ENCODE measurements around the gene HOXC5.
A peak's percentile ranks its signal among the peaks of the same experiment; 100 is the strongest.

Gene HOXC5

DNA sequence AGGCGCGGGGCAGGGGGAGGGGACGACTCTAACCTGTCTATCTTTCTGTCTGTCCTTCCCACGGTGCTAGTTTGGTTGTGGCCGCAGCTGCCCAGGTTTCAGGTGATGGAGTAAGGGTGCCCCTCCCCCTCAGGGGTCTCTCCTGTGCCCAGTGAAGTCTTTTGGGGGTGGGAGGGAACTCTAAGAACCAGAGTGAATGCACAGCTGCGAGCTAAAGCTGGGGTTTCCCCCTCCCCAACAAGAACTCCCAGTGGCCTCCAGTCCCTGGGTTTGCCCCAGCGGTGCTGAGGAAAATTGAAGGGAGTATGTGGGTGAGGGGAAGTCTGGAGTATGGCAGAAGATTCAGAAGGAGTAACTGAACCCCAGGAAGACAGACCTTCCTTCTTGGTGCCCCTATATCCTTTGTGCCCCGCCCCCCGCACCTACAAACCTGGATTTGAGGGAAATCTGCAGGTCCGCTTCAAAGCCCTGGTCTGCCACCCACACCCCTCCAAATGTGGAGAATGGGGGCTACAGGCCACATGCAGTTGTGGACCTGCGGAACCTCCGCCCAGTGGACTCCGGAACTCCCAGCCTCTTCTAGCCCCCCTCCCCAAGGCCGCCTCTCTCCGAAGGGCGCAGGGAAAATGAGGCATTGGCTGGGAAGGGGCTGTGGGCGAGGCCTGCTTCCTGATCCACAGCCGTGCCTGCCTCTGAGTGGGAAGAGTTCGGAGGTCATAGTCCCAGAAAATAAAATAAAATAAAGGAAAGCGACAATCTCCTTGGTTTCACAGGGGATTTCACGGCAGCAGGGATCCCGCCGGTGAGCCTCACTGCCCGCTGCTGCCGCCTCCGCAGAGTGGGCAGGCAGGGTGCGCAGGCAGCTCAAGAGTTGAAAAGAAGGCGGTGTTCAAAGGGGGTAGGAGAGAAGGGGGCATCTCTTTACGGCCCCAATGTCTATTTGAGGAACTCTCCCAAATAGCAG lies 36.3 kb upstream of the HOXC5 start:
- DNase-seq: no peak

- DNase-seq: no peak
These were observed 35.4 kb upstream of the HOXC5 start for GRCh38 chr12:53997204-53998109.

- no peak for DNase-seq
These were observed 34.5 kb upstream of the HOXC5 start for GRCh38 chr12:53998110-53998899.

GRCh38 chr12:53998900-53999236 lies 34.0 kb upstream of the HOXC5 start:
- DNase-seq: no peak

- no peak for DNase-seq
These were observed 33.2 kb upstream of the HOXC5 start for GRCh38 chr12:53999559-54000115.

DNA sequence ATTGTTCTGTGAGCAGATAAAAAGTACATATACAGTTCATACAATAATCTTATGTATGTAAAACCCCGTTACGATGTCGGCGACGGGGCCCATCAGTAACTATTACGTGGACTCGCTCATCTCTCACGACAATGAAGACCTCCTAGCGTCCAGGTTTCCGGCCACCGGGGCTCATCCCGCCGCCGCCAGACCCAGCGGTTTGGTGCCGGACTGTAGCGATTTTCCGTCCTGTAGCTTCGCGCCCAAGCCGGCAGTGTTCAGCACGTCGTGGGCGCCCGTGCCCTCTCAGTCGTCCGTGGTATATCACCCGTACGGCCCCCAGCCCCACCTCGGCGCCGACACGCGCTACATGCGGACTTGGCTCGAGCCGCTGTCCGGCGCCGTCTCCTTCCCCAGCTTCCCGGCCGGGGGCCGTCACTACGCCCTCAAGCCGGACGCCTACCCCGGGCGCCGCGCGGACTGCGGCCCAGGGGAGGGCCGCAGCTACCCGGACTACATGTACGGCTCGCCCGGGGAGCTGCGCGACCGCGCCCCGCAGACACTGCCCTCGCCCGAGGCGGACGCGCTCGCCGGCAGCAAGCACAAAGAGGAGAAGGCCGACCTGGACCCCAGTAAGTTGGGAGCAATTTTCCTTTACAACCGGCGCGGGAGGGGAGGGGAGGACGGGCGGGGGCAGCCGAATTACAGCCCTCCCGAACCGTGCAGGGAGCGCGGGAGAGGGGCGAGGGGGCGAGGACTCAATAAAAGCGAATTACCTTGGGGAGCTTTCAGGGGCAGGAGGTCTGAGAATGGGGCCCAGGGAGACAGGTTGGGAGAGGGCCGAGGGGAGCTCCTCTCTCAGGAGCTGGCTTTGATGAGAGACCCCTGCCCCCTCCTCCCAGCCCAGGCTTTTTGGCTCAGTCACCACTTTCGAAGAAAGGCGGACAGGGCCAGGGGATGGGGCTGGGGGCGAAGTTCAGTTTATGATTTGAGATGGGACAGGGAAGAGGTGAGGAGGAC lies 32.4 kb upstream of the HOXC5 start, which contains the start of gene HOXC9:
TSS of gene HOXC9 (plus strand) at position 46 of the 999 bp plus-strand sequence. CDS start at position 74, 28 bp downstream.
- DNase-seq: peak; percentile 71

DNA sequence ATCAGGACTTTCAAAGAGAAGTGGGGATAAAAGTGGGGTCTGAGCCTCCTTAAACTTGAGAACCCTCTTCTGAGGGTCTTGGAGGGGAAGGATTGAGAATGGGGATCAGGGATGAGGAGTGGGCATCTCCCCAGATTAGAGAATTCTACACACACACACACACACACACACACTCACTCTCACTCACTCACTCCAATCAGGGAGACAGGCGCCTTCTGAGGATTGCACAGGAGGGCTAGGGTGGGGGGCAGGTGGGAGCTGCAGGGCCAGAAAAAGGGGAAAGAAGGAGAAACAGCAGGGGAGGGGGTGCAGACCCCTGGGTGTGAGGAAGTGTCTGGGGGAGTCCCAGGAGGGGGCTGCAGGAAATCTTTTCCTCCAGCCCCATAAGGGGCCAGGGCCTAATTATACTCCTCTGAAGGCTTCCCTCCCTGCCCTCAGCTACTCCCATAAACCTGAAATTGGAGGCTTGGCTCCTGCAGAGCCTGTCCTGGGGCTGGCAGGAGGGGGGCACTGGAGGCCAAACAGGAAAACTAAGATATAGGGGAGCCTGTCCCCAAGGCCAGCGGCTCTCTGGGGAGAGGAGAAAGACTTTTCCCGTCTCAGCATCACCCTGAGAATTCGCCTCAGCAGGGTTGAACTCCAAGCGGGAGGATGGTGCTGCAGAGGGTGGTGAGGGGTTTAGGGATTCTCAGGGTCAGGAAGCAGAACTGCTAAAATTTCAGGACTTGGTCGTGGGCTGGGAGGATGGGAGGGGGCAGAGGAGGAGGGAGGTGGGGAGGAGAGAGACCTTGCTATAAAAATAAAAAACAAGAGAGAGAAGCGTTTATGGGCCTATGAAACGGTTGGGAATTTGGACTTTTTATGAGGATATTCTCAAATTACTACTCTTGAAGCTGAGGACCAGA lies 31.3 kb upstream of the HOXC5 start:
- DNase-seq: no peak

DNA sequence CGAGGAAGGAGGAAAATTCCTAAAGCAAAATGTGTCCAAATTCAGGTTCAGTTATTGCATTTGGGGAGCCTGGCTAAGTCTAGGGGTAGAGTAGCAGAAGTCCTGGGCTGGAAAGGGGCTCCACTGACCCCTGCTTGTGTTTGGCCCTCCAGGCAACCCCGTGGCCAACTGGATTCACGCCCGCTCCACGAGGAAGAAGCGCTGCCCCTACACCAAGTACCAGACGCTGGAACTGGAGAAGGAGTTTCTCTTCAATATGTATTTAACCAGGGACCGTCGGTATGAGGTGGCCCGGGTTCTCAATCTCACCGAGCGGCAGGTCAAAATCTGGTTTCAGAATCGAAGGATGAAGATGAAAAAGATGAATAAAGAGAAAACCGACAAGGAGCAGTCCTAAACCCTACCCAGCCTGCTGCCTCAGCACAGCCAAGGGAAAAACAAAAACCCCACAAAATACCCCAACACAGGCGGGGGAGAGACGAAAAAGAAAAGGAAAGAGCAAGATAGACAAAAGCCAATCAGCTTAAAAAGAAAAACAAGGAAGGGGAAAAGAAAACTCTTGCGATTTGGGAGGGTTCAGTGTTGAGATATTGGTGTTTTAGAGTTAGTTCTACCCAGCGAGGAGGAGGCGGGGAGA lies 30.5 kb upstream of the HOXC5 start:
- DNase-seq: no peak

GRCh38 chr12:54002915-54003389 lies 29.9 kb upstream of the HOXC5 start:
- no peak for DNase-seq

GRCh38 chr12:54003625-54004024 lies 29.2 kb upstream of the HOXC5 start:
- no peak for DNase-seq

DNA sequence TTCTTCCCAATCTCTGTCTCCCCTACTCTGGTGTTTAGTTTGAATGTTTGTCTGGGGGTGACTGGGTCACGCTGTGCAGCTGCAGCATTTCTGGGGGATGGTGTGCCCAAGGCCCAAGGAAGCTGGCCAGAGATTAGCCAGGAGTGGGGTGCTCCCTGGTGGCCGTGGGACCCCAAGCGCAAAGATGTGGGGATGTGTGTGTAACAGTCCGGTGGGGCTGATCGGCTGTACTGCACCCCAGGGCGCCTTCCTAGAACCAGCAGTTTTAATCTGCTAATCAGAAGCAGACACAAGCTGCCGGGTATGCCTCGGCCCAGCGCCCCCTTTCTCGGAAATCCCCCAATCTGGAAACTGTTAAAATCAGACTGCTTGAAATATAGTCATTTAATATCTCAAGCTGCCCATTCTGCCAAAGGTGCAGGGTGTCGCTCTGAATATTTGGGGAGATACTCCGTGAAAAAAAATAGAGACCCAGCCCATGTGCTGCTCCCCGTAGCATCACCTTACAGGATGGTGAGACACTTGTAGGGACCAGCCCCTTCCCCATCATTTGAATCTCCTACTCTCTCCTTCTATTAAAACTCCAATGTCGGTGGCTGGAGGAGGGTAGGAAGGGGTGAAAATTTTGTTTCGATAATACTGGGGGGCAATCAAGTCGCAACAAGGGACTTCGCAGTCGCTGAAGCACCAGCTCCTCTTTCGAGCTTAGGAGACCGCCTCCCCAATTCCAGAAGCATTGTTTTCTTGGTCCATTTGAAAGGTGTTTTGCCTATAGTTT lies 28.6 kb upstream of the HOXC5 start:
- DNase-seq: no peak

GRCh38 chr12:54004841-54005530 lies 27.9 kb upstream of the HOXC5 start:
- no peak for DNase-seq

DNA sequence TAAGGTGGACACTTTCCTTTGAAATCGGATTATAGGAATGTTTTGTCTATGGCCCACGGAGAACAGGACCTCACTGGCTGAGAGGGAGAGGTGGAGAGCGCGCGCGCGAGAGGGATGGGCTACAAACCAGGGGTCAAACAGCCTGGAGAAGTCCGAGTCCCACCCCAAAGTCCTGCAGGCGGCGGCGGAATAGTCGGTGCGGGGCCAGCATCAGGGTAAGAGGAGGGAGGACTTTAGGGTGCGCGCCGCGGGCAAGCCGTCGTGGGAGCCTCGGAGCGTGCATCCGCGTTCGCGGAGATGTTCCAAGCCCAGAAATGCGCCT lies 27.4 kb upstream of the HOXC5 start:
- DNase-seq: no peak

DNA sequence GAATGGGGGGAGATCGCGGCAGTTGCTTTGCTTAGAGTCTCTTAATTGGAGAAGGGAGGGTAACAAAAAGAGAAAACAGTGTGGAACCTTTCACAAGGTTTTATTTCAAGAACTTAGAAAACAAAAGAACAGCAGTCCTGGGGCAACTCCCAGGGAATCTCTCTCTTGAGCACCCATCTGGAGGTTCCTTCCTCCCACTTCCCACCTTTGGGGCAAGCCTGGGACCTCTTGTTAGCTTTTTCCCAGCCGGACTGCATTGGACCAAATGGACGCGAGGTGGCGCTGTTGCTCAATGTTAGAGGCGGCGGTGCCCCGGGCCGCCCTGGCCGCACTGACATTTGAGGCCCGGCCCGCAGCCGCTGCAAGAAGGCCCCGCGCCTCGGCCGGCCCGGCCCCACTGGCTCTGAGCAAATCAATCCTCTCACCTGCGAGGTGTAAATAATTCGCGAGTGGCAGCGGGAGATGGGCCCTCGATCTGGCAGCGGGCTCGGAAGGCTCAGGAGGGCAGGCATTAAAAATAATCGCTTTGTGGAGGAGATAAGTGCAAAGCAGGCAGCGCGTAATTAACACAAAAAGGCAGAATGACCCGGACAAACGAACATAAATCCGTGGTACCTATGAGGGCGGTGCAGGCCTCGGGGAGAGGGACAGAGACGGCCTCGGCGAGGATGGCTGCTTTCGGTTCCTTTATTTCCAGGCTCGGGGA lies 26.8 kb upstream of the HOXC5 start:
- peak; percentile 94 for DNase-seq

GRCh38 chr12:54006559-54007220 lies 26.2 kb upstream of the HOXC5 start:
- no peak for DNase-seq

GRCh38 chr12:54007538-54008259 lies 25.2 kb upstream of the HOXC5 start:
- DNase-seq: no peak

Data from retina (tissue), 1 donor.